HCT116 (cell line): ENCODE data around the gene C1orf52. TPM values are rescaled to one million over a fixed set of nuclear protein-coding genes. Genes with fewer than 3 reads are reported as not detected.

Source experiments
- ATAC-seq: fragments of 200-7000 bp; cut with Tn5 transposase; 2 replicates; pipeline ENCODE4 v1.9.1; 2020; ENCODE audit warnings: mild to moderate bottlenecking, moderate library complexity
- BruUV-seq: library from RNA; stranded (reverse); fragments of 400-500 nt; replicated peaks from 2 replicates; lab custom pipeline; 2021; lab: Mats Ljungman, UMichigan
- CTCF ChIA-PET: fragments of 300-600 bp; sonication (Branson Sonifier 250); formaldehyde crosslinking; loops from one replicate; lab custom pipeline; 2021; ENCODE audit warnings: antibody characterized with exemption; lab: Charles Lee
- POLR2A ChIA-PET: fragments of 300-600, 350-600 bp; sonication (Branson Sonifier 250); formaldehyde crosslinking; loops from one replicate; lab custom pipeline; 2021; ENCODE audit warnings: antibody characterized with exemption; lab: Charles Lee
- RAD21 ChIA-PET, 2 experiments: fragments of 300-600 bp; sonication (Branson Sonifier 250); formaldehyde crosslinking; loops; one replicate each; lab custom pipeline; 2023; ENCODE audit warnings: low total read pairs in 2 of 2; ENCODE audit not compliant: uncharacterized antibody in 2 of 2, unreplicated experiment in 2 of 2, low non-redundant PET in 1 of 2; lab: Charles Lee
- DNase-seq: peaks from one replicate; pipeline ENCODE4 v3.0.0-alpha.2; 2010; ENCODE audit warnings: low read depth, low spot score
- H2AFZ ChIP-seq: fragments of 200-600 bp; shearing (Covaris generic), sonication (generic); 2 replicates; pipeline ENCODE4 v1.6.1; 2017; ENCODE audit warnings: low read depth, mixed run types, mixed read lengths, antibody characterized with exemption, low read length; ENCODE audit not compliant: poor library complexity, severe bottlenecking
- H3K27ac ChIP-seq: 2 replicates; pipeline ENCODE4 v1.5.1; 2012; ENCODE audit warnings: low read depth, low read length
- H3K27me3 ChIP-seq: fragments of 200-600 bp; sonication (generic); 2 replicates; pipeline ENCODE4 v1.6.1; 2016; ENCODE audit warnings: mixed run types, low read length, mixed read lengths; ENCODE audit not compliant: insufficient read depth
- H3K36me3 ChIP-seq, 2 experiments: fragments of 200-500 bp in 1 of 2; fragments of 200-600 bp in 1 of 2; sonication (Bioruptor generic) in 1 of 2; sonication (generic) in 1 of 2; 2 replicates each; pipeline versions ENCODE4 v1.5.1 to v1.6.1; 2014 to 2016; ENCODE audit warnings: low read length in 2 of 2, inconsistent platforms in 1 of 2, mixed read lengths in 1 of 2, mixed run types in 1 of 2; ENCODE audit not compliant: insufficient read depth in 2 of 2, control insufficient read depth in 1 of 2
- H3K4me1 ChIP-seq, 2 experiments: fragments of 200-600 bp in 1 of 2; sonication (generic) in 1 of 2; 2 replicates each; pipeline versions ENCODE4 v1.5.1 to v1.6.1; 2012 to 2017; ENCODE audit warnings: low read length in 2 of 2, inconsistent platforms in 1 of 2, mild to moderate bottlenecking in 1 of 2, mixed read lengths in 1 of 2, mixed run types in 1 of 2, moderate library complexity in 1 of 2; ENCODE audit not compliant: insufficient read depth in 2 of 2, control insufficient read depth in 1 of 2
- H3K4me2 ChIP-seq: fragments of 200-600 bp; sonication (generic); 2 replicates; pipeline ENCODE4 v1.6.1; 2017; ENCODE audit warnings: mixed run types, low read length, mixed read lengths
- H3K4me3 ChIP-seq, 2 experiments: fragments of 200-600 bp in 1 of 2; sonication (generic) in 1 of 2; replicated peaks in 1 of 2; 2 replicates each; pipeline ENCODE4 v1.5.1; 2011 to 2016; ENCODE audit warnings: low read length in 2 of 2, control low read depth in 1 of 2, low read depth in 1 of 2, mild to moderate bottlenecking in 1 of 2, mixed read lengths in 1 of 2, mixed run types in 1 of 2
- H3K79me2 ChIP-seq: fragments of 200-600 bp; sonication (generic); 2 replicates; pipeline ENCODE4 v1.6.1; 2017; ENCODE audit warnings: mild to moderate bottlenecking, mixed run types, low read length, moderate library complexity, mixed read lengths; ENCODE audit not compliant: insufficient read depth
- H3K9ac ChIP-seq: fragments of 200-600 bp; sonication (generic); 2 replicates; pipeline ENCODE4 v1.6.1; 2016; ENCODE audit warnings: low read length, mixed read lengths
- H3K9me2 ChIP-seq: fragments of 200-600 bp; sonication (generic), shearing (Covaris generic); 2 replicates; pipeline ENCODE4 v1.6.1; 2017; ENCODE audit warnings: mixed run types, mild to moderate bottlenecking, moderate library complexity; ENCODE audit not compliant: insufficient read depth
- H3K9me3 ChIP-seq, 2 experiments: fragments of 200-500 bp in 1 of 2; fragments of 200-600 bp in 1 of 2; sonication (Bioruptor generic) in 1 of 2; sonication (generic) in 1 of 2; 2 replicates each; pipeline ENCODE4 v1.6.1; 2014 to 2017; ENCODE audit warnings: low read length in 2 of 2, mixed read lengths in 2 of 2, inconsistent platforms in 1 of 2, low read depth in 1 of 2, mild to moderate bottlenecking in 1 of 2, mixed run types in 1 of 2, moderate library complexity in 1 of 2; ENCODE audit not compliant: control insufficient read depth in 1 of 2, insufficient read depth in 1 of 2
- H4K20me1 ChIP-seq: fragments of 200-600 bp; sonication (generic), shearing (Covaris generic); 2 replicates; pipeline ENCODE4 v1.6.1; 2017; ENCODE audit warnings: mixed run types, mild to moderate bottlenecking, moderate library complexity; ENCODE audit not compliant: insufficient read depth
- ATF3 ChIP-seq: IDR thresholded peaks from 2 replicates; pipeline ENCODE4 v1.6.1; 2012
- CBX3 ChIP-seq: IDR thresholded peaks from 2 replicates; pipeline ENCODE4 v1.6.1; 2012; ENCODE audit warnings: low read depth
- CTCF ChIP-seq, 3 experiments: fragments of 200-600 bp in 1 of 3; sonication (generic) in 1 of 3; IDR thresholded peaks in 2 of 3; conservative IDR thresholded peaks in 1 of 3; 2 replicates each; pipeline ENCODE4 v1.5.1; 2012 to 2017; ENCODE audit warnings: low read depth in 2 of 3, low read length in 2 of 3, antibody characterized with exemption in 1 of 3, borderline replicate concordance in 1 of 3, control low read depth in 1 of 3, mild to moderate bottlenecking in 1 of 3, mixed read lengths in 1 of 3, mixed run types in 1 of 3, moderate library complexity in 1 of 3; ENCODE audit not compliant: insufficient read depth in 1 of 3
- EZH2 ChIP-seq: fragments of 200-600 bp; sonication (generic); IDR thresholded peaks from 2 replicates; pipeline ENCODE4 v1.6.1; 2017; ENCODE audit warnings: antibody characterized with exemption, mixed run types
- EZH2phosphoT487 ChIP-seq: fragments of 200-600 bp; IDR thresholded peaks from 2 replicates; pipeline ENCODE4 v1.6.1; 2018; ENCODE audit warnings: antibody characterized with exemption, borderline replicate concordance
- FOSL1 ChIP-seq: IDR thresholded peaks from 2 replicates; pipeline ENCODE4 v1.6.1; 2012; ENCODE audit warnings: low read depth
- JUND ChIP-seq: IDR thresholded peaks from 2 replicates; pipeline ENCODE4 v1.6.1; 2012
- MAX ChIP-seq: IDR thresholded peaks from 2 replicates; pipeline ENCODE4 v1.6.1; 2012
- POLR2A ChIP-seq: IDR thresholded peaks from 2 replicates; pipeline ENCODE4 v1.7.0; 2011; ENCODE audit warnings: borderline replicate concordance; ENCODE audit not compliant: insufficient read depth, insufficient read length; ENCODE audit errors: extremely low read depth
- REST ChIP-seq: IDR thresholded peaks from 2 replicates; pipeline ENCODE4 v1.6.1; 2012; ENCODE audit warnings: low read depth
- SIN3A ChIP-seq: IDR thresholded peaks from 2 replicates; pipeline ENCODE4 v1.6.1; 2012; ENCODE audit warnings: low read depth
- SP1 ChIP-seq: IDR thresholded peaks from 2 replicates; pipeline ENCODE4 v1.6.1; 2012; ENCODE audit warnings: low read depth
- SRF ChIP-seq: IDR thresholded peaks from 2 replicates; pipeline ENCODE4 v1.6.1; 2012; ENCODE audit warnings: low read depth
- ZFX ChIP-seq: fragments of 450-650 bp; IDR thresholded peaks from 2 replicates; pipeline ENCODE4 v1.6.1; 2017
- ZNF274 ChIP-seq: fragments of 200-500 bp; sonication (Bioruptor generic); IDR thresholded peaks from 2 replicates; pipeline ENCODE4 v1.6.1; 2014; ENCODE audit warnings: mild to moderate bottlenecking, low read depth, low read length, inconsistent platforms
- intact Hi-C: fragments of 100-400 bp; cut with micrococcal nuclease; formaldehyde crosslinking; loops from 2 replicates; pipeline ENCODE4 v1.10.0; 2022
- total RNA-seq: library from RNA; stranded (reverse); gene quantifications from one replicate; pipeline ENCODE4 v1.2.1, GENCODE V29; 2021; ENCODE audit not compliant: unreplicated experiment

C1orf52 gene
- total RNA-seq, 1 experiment from 2014 or later: 23.3 TPM

- TF ChIP-seq SRF: no peak; the same call in 1 of the 2 replicates
- TF ChIP-seq FOSL1: no peak
- TF ChIP-seq JUND: no peak; the same call in 1 of the 2 replicates
- TF ChIP-seq ATF3: no peak
- TF ChIP-seq EZH2: no peak
- peak; percentile 63 for TF ChIP-seq POLR2A
- TF ChIP-seq SIN3A: peak; percentile 80; the same call in 1 of the 2 replicates
- no peak for TF ChIP-seq EZH2phosphoT487
- peak; percentile 67; the same call in 1 of the 2 replicates for TF ChIP-seq CBX3
Measured at GRCh38 chr1:85259118-85259911, at the start of gene C1orf52 (continued).

- Histone ChIP-seq H3K79me2 (no peaks in the 10 kb centered on the region), H4K20me1 (no peaks in the 10 kb centered on the region), H3K9ac (no peak overlapping the region), H3K27me3 (no peaks in the 10 kb centered on the region), H3K36me3 (no peaks in the 10 kb centered on the region)
- CTCF ChIA-PET: interaction anchor here (0.6 to 2.3 kb wide), 21 partner anchors 11 to 399 kb away, joined by 3 to 24 read pairs (median 5); partner anchors contain the start of genes BCL10, CCN1 and ZNHIT6
- DNase-seq: no peak
- TF ChIP-seq SP1: no peak
- no peak for TF ChIP-seq ZFX
- no peak for TF ChIP-seq ZNF274
- no peak for TF ChIP-seq JUND
- no peak for TF ChIP-seq MAX
- no peak for TF ChIP-seq CTCF (IDR thresholded peaks at IDR 0.05 in 2 of 3, conservative IDR thresholded peaks at IDR 0.05 in 1 of 3; ENCODE audit: borderline replicate concordance in 1 of 3, insufficient read depth in 1 of 3, low read depth in 2 of 3, low read length in 2 of 3)
- no peak for TF ChIP-seq POLR2A
- no peak for TF ChIP-seq SIN3A
- no peak for TF ChIP-seq REST
- TF ChIP-seq, all 23 proteins: peak for 0
- no peak for ATAC-seq
- ChIA-PET RAD21 (interaction anchor here (0.7 to 1.4 kb wide), 4 partner anchors 194 to 384 kb away, joined by 3 to 4 read pairs (median 4); no protein-coding TSS in a partner anchor), POLR2A (interaction anchor here (1.2 to 2.8 kb wide), 2 partner anchors 272 to 276 kb away, joined by 3 to 10 read pairs; partner anchors contain the start of gene CCN1)
- peak overlapping the region; percentile 40 for H2AFZ ChIP-seq
- H3K4me3 ChIP-seq: no peak overlapping the region
- no peak overlapping the region for H3K27ac ChIP-seq
- H3K4me2 ChIP-seq: peak overlapping the region; percentile 37
- intact Hi-C loops: loop anchor here (1.0 to 10.0 kb wide), 8 partner anchors 36 to 709 kb away; partner anchors contain the start of genes CCN1 and ZNHIT6
- BruUV-seq: no TSS peak
- H3K9me3 ChIP-seq: no peaks in the 10 kb centered on the region
- H3K4me1 ChIP-seq: peaks cover 8 to 22% of the 10 kb centered on the region in 2 experiments
- H3K9me2 ChIP-seq: no peaks in the 10 kb centered on the region
Measured at GRCh38 chr1:85308833-85309350, 49.4 kb upstream of the C1orf52 start.
